ENCODE measurements around the gene DDA1.
"Not testable (repeated sequence)": the region's sequence is repeated elsewhere in the genome, so short reads cannot be mapped to it uniquely, and the experiment has no call there.

DDA1 gene

GRCh38 chr19:17266026-17266425 lies 43.3 kb upstream of the DDA1 start:
- DNase-seq (ENCODE audit: low spot score), result no peak
- no peak for TF ChIP-seq CTCF (IDR thresholded peaks at IDR 0.05)
- Histone ChIP-seq H3K4me3 (no peak overlapping the region), H3K27ac (no peak overlapping the region)

- Histone ChIP-seq H3K4me3 (no peak overlapping the region), H3K27ac (peak overlapping the region in 1 of 2 donors; percentile 25)
- DNase-seq (ENCODE audit: low spot score), result no peak
- TF ChIP-seq CTCF (IDR thresholded peaks at IDR 0.05), result no peak
Observed at GRCh38 chr19:17266589-17266974, 42.8 kb upstream of the DDA1 start.

- H3K27ac ChIP-seq, result peak within 1 kb of the TSS; percentile 50 to 73
- no peak for TF ChIP-seq CTCF (IDR thresholded peaks at IDR 0.05)
- peak within 1 kb of the TSS; percentile 76 for H3K4me3 ChIP-seq
- DNase-seq (ENCODE audit: low spot score), result peak; percentile 99
Observed at GRCh38 chr19:17266975-17267788, 42.2 kb upstream of the DDA1 start, which contains the start of gene BABAM1. Gene BABAM1, plus strand, starts transcription at chr19:17267443. Its CDS starts 1,364 bp downstream, at chr19:17268807.

DNA sequence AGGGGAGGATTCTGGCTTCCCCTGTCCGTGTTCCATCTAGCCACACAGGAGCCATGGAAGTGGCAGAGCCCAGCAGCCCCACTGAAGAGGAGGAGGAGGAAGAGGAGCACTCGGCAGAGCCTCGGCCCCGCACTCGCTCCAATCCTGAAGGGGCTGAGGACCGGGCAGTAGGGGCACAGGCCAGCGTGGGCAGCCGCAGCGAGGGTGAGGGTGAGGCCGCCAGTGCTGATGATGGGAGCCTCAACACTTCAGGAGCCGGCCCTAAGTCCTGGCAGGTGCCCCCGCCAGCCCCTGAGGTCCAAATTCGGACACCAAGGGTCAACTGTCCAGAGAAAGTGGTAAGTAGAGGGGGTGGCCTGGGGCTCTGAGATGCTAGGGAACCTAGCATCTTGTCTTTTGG lies 40.6 kb upstream of the DDA1 start:
- no peak overlapping the region for H3K4me3 ChIP-seq
- no peak for TF ChIP-seq CTCF (IDR thresholded peaks at IDR 0.05)
- H3K27ac ChIP-seq, result no peak overlapping the region
- DNase-seq (ENCODE audit: low spot score), result no peak

DNA sequence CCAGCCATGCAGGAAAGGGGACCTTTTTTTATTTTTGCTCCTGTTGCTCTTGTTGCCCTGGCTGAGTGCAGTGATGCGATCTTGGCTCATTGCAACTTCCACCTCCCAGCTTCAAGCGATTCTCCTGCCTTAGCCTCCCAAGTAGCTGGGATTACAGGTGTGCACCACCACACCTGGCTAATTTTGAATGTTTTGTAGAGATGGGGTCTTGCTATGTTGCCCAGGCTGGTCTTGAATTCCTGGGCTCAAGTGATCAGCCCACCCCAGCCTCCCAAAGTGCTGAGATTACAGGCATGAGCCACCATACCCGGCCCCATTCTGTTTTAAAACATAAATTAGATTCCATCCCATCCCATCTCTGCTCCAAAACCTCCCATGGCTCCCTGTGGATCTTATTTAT lies 34.5 kb upstream of the DDA1 start:
- not testable (repeated sequence) for H3K4me3 ChIP-seq; H3K27ac ChIP-seq; DNase-seq (ENCODE audit: low spot score)

- H3K4me3 ChIP-seq, result no peak overlapping the region
- DNase-seq (ENCODE audit: low spot score), result no peak
- no peak for TF ChIP-seq CTCF (IDR thresholded peaks at IDR 0.05)
Observed at GRCh38 chr19:17275441-17276175, 33.8 kb upstream of the DDA1 start.

GRCh38 chr19:17279436-17279835 lies 29.9 kb upstream of the DDA1 start:
- DNase-seq (ENCODE audit: low spot score), result no peak
- Histone ChIP-seq H3K4me3 (no peak overlapping the region), H3K27ac (no peak overlapping the region)
- TF ChIP-seq CTCF (IDR thresholded peaks at IDR 0.05), result no peak

More at GRCh38 chr19:17275441-17276175, 33.8 kb upstream of the DDA1 start:
- no peak overlapping the region for H3K27ac ChIP-seq
